ENCODE results near the gene SOX11.

SOX11 gene

GRCh38 chr2:5725072-5725471 lies 32.9 kb downstream of the SOX11 start:
- DNase-seq, result no peak

- DNase-seq, result no peak
Measured at GRCh38 chr2:5725794-5726463, 33.7 kb downstream of the SOX11 start.

GRCh38 chr2:5727235-5727634 lies 35.1 kb downstream of the SOX11 start:
- DNase-seq, result no peak

- DNase-seq, result no peak
Measured at GRCh38 chr2:5729416-5729815, 37.2 kb downstream of the SOX11 start.

GRCh38 chr2:5730386-5730785 lies 38.2 kb downstream of the SOX11 start:
- no peak for DNase-seq

- DNase-seq, result no peak
Measured at GRCh38 chr2:5734859-5735520, 42.8 kb downstream of the SOX11 start.

- DNase-seq, result no peak
Measured at GRCh38 chr2:5735521-5735861, 43.3 kb downstream of the SOX11 start.

- DNase-seq, result no peak
Measured at GRCh38 chr2:5736050-5736449, 43.9 kb downstream of the SOX11 start.

GRCh38 chr2:5736886-5737285 lies 44.7 kb downstream of the SOX11 start:
- no peak for DNase-seq

- no peak for DNase-seq
Measured at GRCh38 chr2:5740053-5740452, 47.9 kb downstream of the SOX11 start.

- no peak for DNase-seq
Measured at GRCh38 chr2:5740817-5741216, 48.6 kb downstream of the SOX11 start.

GRCh38 chr2:5741242-5741641 lies 49.1 kb downstream of the SOX11 start:
- DNase-seq, result no peak

- no peak for DNase-seq
Measured at GRCh38 chr2:5742126-5742525, 49.9 kb downstream of the SOX11 start.

- DNase-seq, result no peak
Measured at GRCh38 chr2:5748391-5748790, 56.2 kb downstream of the SOX11 start.

GRCh38 chr2:5748946-5749345 lies 56.8 kb downstream of the SOX11 start:
- DNase-seq, result no peak

GRCh38 chr2:5749347-5749746 lies 57.2 kb downstream of the SOX11 start:
- DNase-seq, result peak; percentile 11

Measured in RPMI8226 (cell line).